IPS-20b (cell line): Measurements from ENCODE around the gene ZNF423.
A peak's percentile ranks its signal among the peaks of the same experiment; 100 is the strongest.

ENCODE experiments used
- H3K27ac ChIP-seq: one replicate; pipeline ENCODE4 v1.5.1; 2013; ENCODE audit warnings: low read length
- H3K27me3 ChIP-seq: 2 replicates; pipeline ENCODE4 v1.6.1; 2013; ENCODE audit warnings: mild to moderate bottlenecking, low read length, inconsistent platforms; ENCODE audit not compliant: insufficient read depth
- H3K36me3 ChIP-seq: 2 replicates; pipeline ENCODE4 v1.6.1; 2013; ENCODE audit warnings: low read depth, mild to moderate bottlenecking, inconsistent platforms, low read length, moderate library complexity; ENCODE audit not compliant: insufficient read depth
- H3K4me1 ChIP-seq: 2 replicates; pipeline ENCODE4 v1.6.1; 2013; ENCODE audit warnings: mild to moderate bottlenecking, control low read depth, inconsistent platforms, low read length, moderate library complexity; ENCODE audit not compliant: insufficient read depth
- H3K4me3 ChIP-seq: 2 replicates; pipeline ENCODE4 v1.5.1; 2013; ENCODE audit warnings: mild to moderate bottlenecking, low read length, inconsistent platforms
- H3K9ac ChIP-seq: 2 replicates; pipeline ENCODE4 v1.6.1; 2013; ENCODE audit warnings: low read depth, mild to moderate bottlenecking, inconsistent platforms, low read length, moderate library complexity
- H3K9me3 ChIP-seq: 2 replicates; pipeline ENCODE4 v1.6.1; 2013; ENCODE audit warnings: mild to moderate bottlenecking, low read depth, low read length, inconsistent platforms; ENCODE audit not compliant: insufficient read depth

The ZNF423 gene

GRCh38 chr16:49486400-49486799, 369.5 kb downstream of the ZNF423 start:
- Histone ChIP-seq H3K4me3 (no peak overlapping the region), H3K9me3 (no peaks in the 10 kb centered on the region), H3K4me1 (peaks cover 8% of the 10 kb centered on the region; the same call in 1 of the 2 replicates), H3K27me3 (peaks cover 16% of the 10 kb centered on the region; the same call in 1 of the 2 replicates), H3K9ac (no peak overlapping the region), H3K27ac (no peak overlapping the region), H3K36me3 (no peaks in the 10 kb centered on the region)

GRCh38 chr16:49485663-49486062, 370.2 kb downstream of the ZNF423 start:
- H3K9me3 ChIP-seq = no peaks in the 10 kb centered on the region
- no peak overlapping the region for H3K27ac ChIP-seq
- H3K4me3 ChIP-seq = no peak overlapping the region
- H3K4me1 ChIP-seq = peaks cover 2% of the 10 kb centered on the region; the same call in 1 of the 2 replicates
- peaks cover 21% of the 10 kb centered on the region; the same call in 1 of the 2 replicates for H3K27me3 ChIP-seq
- H3K9ac ChIP-seq = no peak overlapping the region
- no peaks in the 10 kb centered on the region for H3K36me3 ChIP-seq

- no peak overlapping the region for H3K4me3 ChIP-seq
- H3K9ac ChIP-seq = no peak overlapping the region
- H3K27ac ChIP-seq = no peak overlapping the region
Measured at GRCh38 chr16:49484936-49485335, 371.0 kb downstream of the ZNF423 start.

GRCh38 chr16:49484451-49484849, 371.5 kb downstream of the ZNF423 start:
- Histone ChIP-seq H3K4me3 (peak overlapping the region; percentile 32; the same call in 1 of the 2 replicates), H3K36me3 (no peaks in the 10 kb centered on the region), H3K27ac (no peak overlapping the region), H3K4me1 (peaks cover 2% of the 10 kb centered on the region; the same call in 1 of the 2 replicates), H3K9me3 (no peaks in the 10 kb centered on the region), H3K27me3 (peaks cover 21% of the 10 kb centered on the region; the same call in 1 of the 2 replicates), H3K9ac (no peak overlapping the region)

More at GRCh38 chr16:49484936-49485335, 371.0 kb downstream of the ZNF423 start:
- H3K36me3 ChIP-seq = no peaks in the 10 kb centered on the region
- peaks cover 2% of the 10 kb centered on the region; the same call in 1 of the 2 replicates for H3K4me1 ChIP-seq
- no peaks in the 10 kb centered on the region for H3K9me3 ChIP-seq
- H3K27me3 ChIP-seq = peaks cover 21% of the 10 kb centered on the region; the same call in 1 of the 2 replicates

GRCh38 chr16:49483651-49484450, 372.1 kb downstream of the ZNF423 start:
- Histone ChIP-seq H3K27me3 (peaks cover 21% of the 10 kb centered on the region; the same call in 1 of the 2 replicates), H3K4me1 (peaks cover 2% of the 10 kb centered on the region; the same call in 1 of the 2 replicates), H3K4me3 (peak overlapping the region; percentile 32; the same call in 1 of the 2 replicates), H3K9ac (no peak overlapping the region), H3K27ac (no peak overlapping the region), H3K9me3 (no peaks in the 10 kb centered on the region), H3K36me3 (no peaks in the 10 kb centered on the region)

GRCh38 chr16:49483251-49483650, 372.7 kb downstream of the ZNF423 start:
- Histone ChIP-seq H3K9me3 (no peaks in the 10 kb centered on the region), H3K27ac (no peak overlapping the region), H3K36me3 (no peaks in the 10 kb centered on the region), H3K9ac (no peak overlapping the region), H3K4me1 (peaks cover 2% of the 10 kb centered on the region; the same call in 1 of the 2 replicates), H3K27me3 (peaks cover 21% of the 10 kb centered on the region; the same call in 1 of the 2 replicates), H3K4me3 (no peak overlapping the region)

- H3K9me3 ChIP-seq = no peaks in the 10 kb centered on the region
- H3K4me3 ChIP-seq = no peak overlapping the region
- no peak overlapping the region for H3K9ac ChIP-seq
- H3K4me1 ChIP-seq = peaks cover 2% of the 10 kb centered on the region; the same call in 1 of the 2 replicates
- H3K27ac ChIP-seq = no peak overlapping the region
- peaks cover 25% of the 10 kb centered on the region for H3K27me3 ChIP-seq
- H3K36me3 ChIP-seq = no peaks in the 10 kb centered on the region
Measured at GRCh38 chr16:49482690-49483089, 373.2 kb downstream of the ZNF423 start.

GRCh38 chr16:49478616-49479015, 377.3 kb downstream of the ZNF423 start:
- Histone ChIP-seq H3K36me3 (no peaks in the 10 kb centered on the region), H3K4me1 (no peaks in the 10 kb centered on the region), H3K27ac (no peak overlapping the region), H3K9ac (no peak overlapping the region), H3K27me3 (peaks cover 25% of the 10 kb centered on the region), H3K9me3 (no peaks in the 10 kb centered on the region), H3K4me3 (no peak overlapping the region)

GRCh38 chr16:49478107-49478506, 377.8 kb downstream of the ZNF423 start:
- H3K9ac ChIP-seq = no peak overlapping the region
- H3K9me3 ChIP-seq = no peaks in the 10 kb centered on the region
- H3K4me1 ChIP-seq = no peaks in the 10 kb centered on the region
- H3K27ac ChIP-seq = no peak overlapping the region
- H3K27me3 ChIP-seq = peaks cover 20% of the 10 kb centered on the region
- H3K36me3 ChIP-seq = no peaks in the 10 kb centered on the region
- H3K4me3 ChIP-seq = no peak overlapping the region

GRCh38 chr16:49477250-49477895, 378.5 kb downstream of the ZNF423 start:
- no peak overlapping the region for H3K9ac ChIP-seq
- H3K27ac ChIP-seq = no peak overlapping the region
- H3K27me3 ChIP-seq = peaks cover 12% of the 10 kb centered on the region
- no peaks in the 10 kb centered on the region for H3K36me3 ChIP-seq
- H3K4me3 ChIP-seq = no peak overlapping the region
- no peaks in the 10 kb centered on the region for H3K9me3 ChIP-seq
- no peaks in the 10 kb centered on the region for H3K4me1 ChIP-seq

GRCh38 chr16:49474741-49475140, 381.2 kb downstream of the ZNF423 start:
- no peaks in the 10 kb centered on the region for H3K4me1 ChIP-seq
- no peak overlapping the region for H3K27ac ChIP-seq
- H3K36me3 ChIP-seq = no peaks in the 10 kb centered on the region
- H3K4me3 ChIP-seq = no peak overlapping the region
- H3K9ac ChIP-seq = no peak overlapping the region
- peaks cover 7% of the 10 kb centered on the region for H3K27me3 ChIP-seq
- H3K9me3 ChIP-seq = no peaks in the 10 kb centered on the region
